ENCODE data around the gene HYDIN.
A peak's percentile ranks its signal among the peaks of the same experiment; 100 is the strongest.

Gene HYDIN

GRCh38 chr16:71230122-71230845, at the start of gene HYDIN:
HYDIN (minus strand) TSS chr16:71230722; CDS start chr16:71186895, 43,827 bp downstream.
- Mint-ChIP-seq H3K9me3 (peaks cover 23 to 35% of the 10 kb centered on the region in 2 donors), H3K27ac (no peak within 1 kb of the TSS), H3K4me1 (peaks cover 7% of the 10 kb centered on the region), H3K27me3 (peaks cover 25% of the 10 kb centered on the region), H3K4me3 (peak within 1 kb of the TSS in 1 of 2 donors; percentile 56)
- no peak for ATAC-seq
- peak in 1 of 2 donors; percentile 14 for DNase-seq

GRCh38 chr16:71276589-71277334, 46.2 kb upstream of the HYDIN start:
- Mint-ChIP-seq H3K9me3 (peaks cover 11 to 22% of the 10 kb centered on the region in 2 donors), H3K4me3 (no peak overlapping the region), H3K4me1 (no peaks in the 10 kb centered on the region), H3K27ac (no peak overlapping the region), H3K27me3 (no peaks in the 10 kb centered on the region)
- ATAC-seq (no peak), DNase-seq (no peak)

GRCh38 chr16:71273384-71273783, 42.9 kb upstream of the HYDIN start:
- ATAC-seq (no peak), DNase-seq (no peak)
- H3K4me1 Mint-ChIP-seq, result no peaks in the 10 kb centered on the region
- H3K27me3 Mint-ChIP-seq, result peaks cover 7% of the 10 kb centered on the region
- peaks cover 11 to 15% of the 10 kb centered on the region in 2 donors for H3K9me3 Mint-ChIP-seq
- H3K27ac Mint-ChIP-seq, result no peak overlapping the region
- no peak overlapping the region for H3K4me3 Mint-ChIP-seq

- no peak overlapping the region for H3K4me3 Mint-ChIP-seq
- no peak overlapping the region for H3K27ac Mint-ChIP-seq
- DNase-seq (no peak), ATAC-seq (no peak)
- no peaks in the 10 kb centered on the region for H3K9me3 Mint-ChIP-seq
- no peaks in the 10 kb centered on the region for H3K4me1 Mint-ChIP-seq
- H3K27me3 Mint-ChIP-seq, result peaks cover 7% of the 10 kb centered on the region
Observed at GRCh38 chr16:71264299-71264698, 33.8 kb upstream of the HYDIN start.

- no peak for DNase-seq
- no peak for ATAC-seq
- Mint-ChIP-seq H3K4me3 (no peak overlapping the region), H3K27ac (no peak overlapping the region), H3K4me1 (peaks cover 5% of the 10 kb centered on the region), H3K9me3 (no peaks in the 10 kb centered on the region), H3K27me3 (peaks cover 15% of the 10 kb centered on the region)
Observed at GRCh38 chr16:71263582-71263981, 33.1 kb upstream of the HYDIN start.

- Mint-ChIP-seq H3K4me3 (no peak overlapping the region), H3K27ac (no peak overlapping the region), H3K9me3 (no peaks in the 10 kb centered on the region), H3K4me1 (peaks cover 5% of the 10 kb centered on the region), H3K27me3 (peaks cover 13% of the 10 kb centered on the region)
- no peak for ATAC-seq
- DNase-seq, result no peak
Observed at GRCh38 chr16:71262391-71262790, 31.9 kb upstream of the HYDIN start.

GRCh38 chr16:71260995-71261394, 30.5 kb upstream of the HYDIN start:
- Mint-ChIP-seq H3K27ac (peak overlapping the region in 1 of 2 donors; percentile 43), H3K27me3 (peaks cover 10% of the 10 kb centered on the region)

GRCh38 chr16:71259086-71259485, 28.6 kb upstream of the HYDIN start:
- ATAC-seq (no peak), DNase-seq (no peak)
- peaks cover 15% of the 10 kb centered on the region for H3K4me1 Mint-ChIP-seq
- no peak overlapping the region for H3K27ac Mint-ChIP-seq
- H3K27me3 Mint-ChIP-seq, result peaks cover 10% of the 10 kb centered on the region
- no peak overlapping the region for H3K4me3 Mint-ChIP-seq
- no peaks in the 10 kb centered on the region for H3K9me3 Mint-ChIP-seq

More at GRCh38 chr16:71260995-71261394, 30.5 kb upstream of the HYDIN start:
- Mint-ChIP-seq H3K9me3 (no peaks in the 10 kb centered on the region), H3K4me1 (peaks cover 5% of the 10 kb centered on the region), H3K4me3 (no peak overlapping the region)
- ATAC-seq (no peak), DNase-seq (no peak)

- ATAC-seq (no peak), DNase-seq (no peak)
- H3K4me1 Mint-ChIP-seq, result peaks cover 15% of the 10 kb centered on the region
- H3K9me3 Mint-ChIP-seq, result no peaks in the 10 kb centered on the region
- H3K4me3 Mint-ChIP-seq, result no peak overlapping the region
- H3K27me3 Mint-ChIP-seq, result peaks cover 10% of the 10 kb centered on the region
- no peak overlapping the region for H3K27ac Mint-ChIP-seq
Observed at GRCh38 chr16:71258372-71258771, 27.9 kb upstream of the HYDIN start.

GRCh38 chr16:71257768-71258167, 27.2 kb upstream of the HYDIN start:
- Mint-ChIP-seq H3K9me3 (no peaks in the 10 kb centered on the region), H3K27me3 (peaks cover 10% of the 10 kb centered on the region), H3K27ac (no peak overlapping the region), H3K4me1 (peaks cover 15% of the 10 kb centered on the region), H3K4me3 (no peak overlapping the region)
- DNase-seq, result no peak
- ATAC-seq, result no peak

GRCh38 chr16:71255721-71256120, 25.2 kb upstream of the HYDIN start:
- DNase-seq, result no peak
- no peaks in the 10 kb centered on the region for H3K9me3 Mint-ChIP-seq
- no peak overlapping the region for H3K27ac Mint-ChIP-seq
- no peak for ATAC-seq
- H3K4me3 Mint-ChIP-seq, result no peak overlapping the region
- H3K27me3 Mint-ChIP-seq, result peaks cover 10% of the 10 kb centered on the region
- peaks cover 15% of the 10 kb centered on the region for H3K4me1 Mint-ChIP-seq

GRCh38 chr16:71254832-71255525, 24.5 kb upstream of the HYDIN start:
- ATAC-seq (no peak), DNase-seq (no peak)
- H3K9me3 Mint-ChIP-seq, result no peaks in the 10 kb centered on the region
- H3K4me3 Mint-ChIP-seq, result no peak overlapping the region
- H3K27me3 Mint-ChIP-seq, result peaks cover 10% of the 10 kb centered on the region
- peaks cover 15% of the 10 kb centered on the region for H3K4me1 Mint-ChIP-seq
- no peak overlapping the region for H3K27ac Mint-ChIP-seq

- H3K9me3 Mint-ChIP-seq, result no peaks in the 10 kb centered on the region
- ATAC-seq, result no peak
- DNase-seq, result no peak
- no peak overlapping the region for H3K4me3 Mint-ChIP-seq
- no peaks in the 10 kb centered on the region for H3K27me3 Mint-ChIP-seq
- H3K27ac Mint-ChIP-seq, result no peak overlapping the region
- peaks cover 8% of the 10 kb centered on the region for H3K4me1 Mint-ChIP-seq
Observed at GRCh38 chr16:71250461-71251235, 20.1 kb upstream of the HYDIN start.

- H3K27me3 Mint-ChIP-seq, result no peaks in the 10 kb centered on the region
- no peaks in the 10 kb centered on the region for H3K4me1 Mint-ChIP-seq
- DNase-seq (no peak), ATAC-seq (no peak)
- H3K27ac Mint-ChIP-seq, result no peak overlapping the region
- no peak overlapping the region for H3K4me3 Mint-ChIP-seq
- H3K9me3 Mint-ChIP-seq, result no peaks in the 10 kb centered on the region
Observed at GRCh38 chr16:71249399-71249798, 18.9 kb upstream of the HYDIN start.

- DNase-seq (no peak), ATAC-seq (no peak)
- Mint-ChIP-seq H3K9me3 (no peaks in the 10 kb centered on the region), H3K4me3 (no peak overlapping the region), H3K27me3 (no peaks in the 10 kb centered on the region), H3K27ac (no peak overlapping the region), H3K4me1 (no peaks in the 10 kb centered on the region)
Observed at GRCh38 chr16:71247478-71247877, 17.0 kb upstream of the HYDIN start.
